NCI-H2029 (cell line): ENCODE data around the gene URAD.
"Not testable (repeated sequence)": the region's sequence is repeated elsewhere in the genome, so short reads cannot be mapped to it uniquely, and the experiment has no call there.

Experiments used
- DNase-seq: peaks from one replicate; lab custom pipeline; 2025; lab: John Stamatoyannopoulos, UW

Gene URAD

GRCh38 chr13:27970382-27971235 is 17.9 kb downstream of the URAD start:
- DNase-seq: no peak

- no peak for DNase-seq
Observed at GRCh38 chr13:27969866-27970229, 18.6 kb downstream of the URAD start.

GRCh38 chr13:27969082-27969865 is 19.2 kb downstream of the URAD start, which contains the start of gene CDX2:
TSS of gene CDX2 (minus strand) at chr13:27969315. CDS start at chr13:27969006, 309 bp downstream.
- peak; percentile 7 for DNase-seq

- DNase-seq: peak; percentile 11
Observed at GRCh38 chr13:27968316-27969081, 20.0 kb downstream of the URAD start.

GRCh38 chr13:27967736-27968315 is 20.7 kb downstream of the URAD start:
- DNase-seq: no peak

GRCh38 chr13:27967203-27967735 is 21.2 kb downstream of the URAD start:
- DNase-seq: no peak

- DNase-seq: no peak
Observed at GRCh38 chr13:27966641-27967202, 21.8 kb downstream of the URAD start.

GRCh38 chr13:27965740-27966640 is 22.5 kb downstream of the URAD start:
- no peak for DNase-seq

- DNase-seq: no peak
Observed at GRCh38 chr13:27965343-27965739, 23.2 kb downstream of the URAD start.

GRCh38 chr13:27964741-27965323 is 23.7 kb downstream of the URAD start:
- DNase-seq: no peak

GRCh38 chr13:27964206-27964605 is 24.3 kb downstream of the URAD start:
- DNase-seq: not testable (repeated sequence)

GRCh38 chr13:27963491-27963890 is 25.0 kb downstream of the URAD start:
- no peak for DNase-seq

GRCh38 chr13:27962982-27963381 is 25.5 kb downstream of the URAD start:
- no peak for DNase-seq

GRCh38 chr13:27962128-27962841 is 26.2 kb downstream of the URAD start:
- DNase-seq: no peak

GRCh38 chr13:27961227-27962085 is 27.0 kb downstream of the URAD start:
- no peak for DNase-seq

- DNase-seq: peak; percentile 59
Observed at GRCh38 chr13:27960362-27961226, 27.9 kb downstream of the URAD start.

GRCh38 chr13:27959976-27960361 is 28.5 kb downstream of the URAD start:
- DNase-seq: no peak
